Pons (tissue), 1 donor: ENCODE results near the gene COL12A1.

ENCODE experiments used
- DNase-seq: peaks from one replicate; pipeline ENCODE4 v3.0.0-alpha.2; 2016; ENCODE audit warnings: low spot score

The COL12A1 gene

DNA sequence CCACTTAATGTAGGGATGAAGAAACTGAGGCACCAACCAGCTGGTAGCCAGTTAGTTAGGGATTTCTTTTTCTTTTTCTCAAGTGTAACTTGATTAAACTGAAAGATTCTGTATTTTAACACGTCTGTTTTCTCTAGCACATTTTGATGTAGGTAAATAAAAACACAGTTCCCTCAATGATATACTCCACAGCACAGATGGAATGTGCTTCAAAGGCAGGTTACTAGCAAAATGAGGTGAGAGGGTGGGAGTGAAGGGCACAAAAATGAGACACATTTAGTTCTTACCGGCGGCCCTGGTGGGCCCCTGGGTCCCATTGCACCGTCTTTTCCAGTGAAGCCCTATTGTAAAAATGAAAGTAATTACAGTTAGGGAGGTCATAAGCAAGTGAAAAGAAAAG is 108.9 kb downstream of the COL12A1 start:
- DNase-seq: no peak

DNA sequence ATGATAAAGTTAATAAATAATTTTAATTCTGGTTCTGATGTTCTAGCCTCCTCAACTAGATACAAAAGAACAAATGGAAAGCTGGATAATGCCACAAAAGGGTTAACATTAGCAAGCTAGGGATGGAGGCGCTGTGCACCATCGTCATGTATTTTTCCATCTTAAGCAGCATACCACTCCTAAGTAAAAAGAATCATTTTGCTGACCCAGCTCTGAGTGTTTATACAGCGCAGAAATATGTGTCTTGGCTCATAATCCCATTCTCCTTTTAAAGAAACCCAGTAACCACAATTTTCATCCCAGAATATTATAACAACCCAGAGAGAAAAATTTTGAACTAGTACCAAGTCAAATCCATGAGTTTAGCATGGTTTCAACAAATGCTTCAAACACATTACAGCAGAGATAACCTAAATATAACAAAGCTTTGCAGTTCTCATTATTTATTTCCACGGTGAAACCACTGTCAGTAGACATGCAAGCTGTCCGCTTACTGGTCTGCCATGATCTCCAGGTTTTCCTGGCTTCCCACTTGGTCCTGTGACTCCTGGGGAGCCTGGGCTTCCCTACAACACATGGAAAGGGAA is 111.1 kb downstream of the COL12A1 start:
- no peak for DNase-seq

DNA sequence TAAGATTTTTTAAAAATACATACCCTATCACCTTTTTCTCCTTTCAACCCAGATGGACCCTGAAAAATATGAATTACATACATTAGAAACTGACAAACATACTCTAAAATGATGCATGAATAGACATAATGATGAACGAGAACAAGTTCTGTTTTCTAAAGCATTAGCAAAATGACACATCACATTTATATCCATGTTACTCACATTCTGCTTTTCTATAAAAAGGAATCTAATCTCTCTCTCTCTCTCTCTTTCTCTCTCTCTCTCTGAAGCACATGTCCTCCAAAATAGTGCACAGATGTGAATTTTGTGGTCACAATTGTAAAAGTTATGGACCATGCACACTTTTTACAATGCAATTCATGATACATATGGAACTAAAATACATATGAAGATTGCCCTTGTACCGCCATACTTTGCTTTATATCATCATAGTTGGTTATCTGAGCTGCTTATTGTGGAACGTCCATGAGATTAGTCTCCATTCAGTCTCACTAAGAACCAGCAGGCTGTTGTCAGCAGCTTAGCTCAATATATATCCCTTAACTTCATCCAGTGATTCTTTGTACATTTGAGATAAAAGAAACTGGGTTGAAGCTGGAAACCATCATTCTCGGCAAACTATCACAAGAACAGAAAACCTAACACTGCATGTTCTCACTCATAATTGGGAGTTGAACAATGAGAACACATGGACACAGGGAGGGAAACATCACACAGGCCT is 114.2 kb downstream of the COL12A1 start:
- no peak for DNase-seq

DNA sequence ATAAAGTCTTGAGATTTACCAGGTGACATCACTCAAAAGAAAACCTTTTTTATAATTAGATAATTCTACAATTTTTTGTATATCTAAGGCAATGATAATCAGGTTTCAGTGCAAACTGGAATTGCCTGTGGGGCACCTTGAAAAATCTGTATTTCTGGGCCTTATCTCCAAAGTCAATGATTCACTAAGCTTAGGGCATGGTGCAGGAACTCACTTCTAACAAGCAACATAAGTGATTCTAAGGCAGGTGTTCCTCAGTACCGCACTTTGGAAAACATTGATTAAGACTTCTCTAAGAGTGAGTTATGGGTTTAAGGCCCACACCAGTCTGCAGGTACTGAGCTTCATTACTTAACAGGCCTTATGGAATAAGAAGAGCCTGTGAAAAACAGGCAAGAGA is 115.3 kb downstream of the COL12A1 start:
- DNase-seq: no peak

DNA sequence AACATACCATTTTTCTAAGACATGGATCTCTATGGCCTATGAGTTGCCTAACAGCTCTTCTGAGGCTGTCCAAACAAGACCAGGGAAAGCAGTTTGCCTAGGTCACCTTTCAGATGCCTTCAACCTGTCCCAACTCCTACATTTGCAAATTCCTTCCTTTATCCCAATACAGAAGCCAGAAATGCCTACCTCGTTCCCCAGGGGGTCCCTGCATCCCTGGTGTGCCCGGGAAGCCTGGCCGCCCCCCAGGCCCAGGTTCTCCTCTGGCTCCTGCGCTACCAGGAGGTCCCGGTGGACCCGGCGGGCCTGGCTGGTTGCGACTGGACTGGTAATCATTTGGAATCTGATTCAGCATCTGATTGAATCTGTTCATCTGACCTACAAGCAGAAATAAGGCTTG is 115.9 kb downstream of the COL12A1 start:
- DNase-seq: no peak

DNA sequence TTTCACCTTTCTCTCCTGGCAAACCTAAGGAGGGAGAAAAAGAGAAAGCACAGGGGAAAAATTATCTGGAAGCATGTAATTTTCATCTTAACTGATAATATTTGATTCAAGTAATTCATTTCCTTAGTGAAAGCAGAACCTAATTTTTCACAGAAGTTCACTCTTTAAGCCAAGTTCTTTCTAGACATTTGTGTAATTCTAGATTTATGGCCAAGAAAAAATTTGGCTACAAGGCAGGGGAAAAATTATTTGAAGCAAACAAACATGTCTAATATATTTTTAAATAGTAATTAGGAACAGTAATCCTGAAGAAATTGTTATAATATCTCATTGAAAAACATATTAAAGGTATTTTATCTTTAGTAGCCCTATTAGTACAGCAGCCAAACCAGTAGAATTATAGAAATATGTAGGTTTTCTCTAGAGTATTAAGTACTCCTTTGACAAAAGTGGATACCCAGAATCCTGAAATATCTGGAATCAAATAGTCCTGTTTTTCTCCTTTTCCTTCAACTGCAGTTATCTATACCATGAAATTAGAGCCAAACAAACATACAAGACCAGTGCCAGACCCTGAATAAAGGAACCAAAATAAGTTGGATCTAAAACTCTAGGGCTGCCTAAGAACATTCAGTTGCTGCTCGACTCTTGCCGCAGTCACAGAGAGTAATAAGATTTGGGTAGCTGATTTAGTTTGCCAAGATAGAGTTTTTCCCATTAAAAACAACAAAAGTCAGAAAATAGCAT is 116.5 kb downstream of the COL12A1 start:
- no peak for DNase-seq

DNA sequence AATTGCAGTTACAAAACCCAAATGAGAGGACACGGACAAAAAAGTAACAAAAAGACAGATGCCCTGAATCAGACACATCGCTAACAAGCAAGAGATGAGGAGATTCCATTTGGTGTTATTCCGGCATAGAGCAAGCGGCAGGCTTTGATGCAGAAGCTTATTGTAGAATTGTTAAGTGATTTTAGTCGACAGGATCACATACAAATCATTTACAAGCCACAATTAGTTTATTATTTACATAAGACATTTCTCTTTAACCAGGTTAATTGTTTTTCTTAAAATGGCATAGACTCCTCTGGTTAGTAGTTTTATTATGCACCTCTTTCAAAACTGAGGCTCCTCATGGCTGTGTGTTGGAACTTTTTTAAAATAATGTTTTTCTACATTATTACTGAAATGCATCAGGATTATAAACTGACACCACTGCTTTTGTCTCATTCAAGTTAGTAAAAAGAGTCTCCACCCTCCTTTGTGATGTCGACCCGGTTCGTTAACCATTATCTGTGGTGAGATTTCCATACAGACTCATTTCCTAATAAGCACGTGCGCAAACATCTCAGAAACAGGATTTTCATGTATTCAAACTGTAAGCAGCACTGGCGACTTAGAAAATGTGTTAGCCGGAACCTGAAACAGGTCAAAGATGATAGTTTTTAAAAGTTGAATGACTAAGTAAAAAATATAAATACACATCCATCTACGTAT is 119.8 kb downstream of the COL12A1 start:
- no peak for DNase-seq

DNA sequence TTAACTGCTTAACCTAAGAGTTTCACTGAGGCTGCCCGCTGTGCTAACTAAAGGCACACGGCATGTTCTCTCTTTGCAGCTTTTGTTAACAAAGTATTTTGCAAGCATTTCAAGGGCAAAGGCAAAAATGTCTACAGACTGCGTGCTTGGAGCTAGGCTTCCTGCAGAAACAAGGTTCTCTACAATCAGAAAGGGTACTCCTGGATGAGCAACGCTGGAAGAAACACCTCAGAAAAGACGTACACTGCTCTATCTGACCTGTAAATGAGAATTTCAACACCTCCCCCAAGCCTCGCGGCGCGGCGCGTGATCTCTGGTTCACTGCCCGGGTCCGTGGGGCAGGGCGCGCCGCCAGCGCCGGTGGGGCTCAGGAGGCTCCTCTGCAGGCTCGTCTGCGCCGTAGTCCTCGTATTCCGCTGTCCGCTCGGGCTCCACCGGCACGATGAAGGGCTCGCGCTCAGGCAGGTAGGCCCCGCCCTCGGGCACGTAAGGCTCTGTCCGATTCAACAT is 120.9 kb downstream of the COL12A1 start:
- no peak for DNase-seq

DNA sequence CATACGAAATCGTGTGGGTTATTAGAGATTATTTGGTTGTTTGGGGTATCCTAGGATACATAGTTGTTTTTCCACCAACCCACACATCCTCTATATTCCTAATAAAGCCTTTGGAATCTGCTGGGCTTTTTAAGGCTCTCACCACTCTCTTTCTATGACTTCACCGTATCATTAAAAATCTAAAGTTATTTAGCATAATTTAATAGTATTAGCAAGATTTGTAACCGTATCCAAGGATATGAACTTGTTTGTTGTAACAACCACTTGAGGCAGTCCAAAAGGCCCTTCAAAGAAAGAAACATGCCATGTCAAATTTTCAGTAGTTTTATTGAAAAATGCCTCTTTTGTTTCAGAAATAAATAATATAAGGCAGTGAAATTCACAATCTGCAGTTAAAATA is 121.8 kb downstream of the COL12A1 start:
- no peak for DNase-seq

DNA sequence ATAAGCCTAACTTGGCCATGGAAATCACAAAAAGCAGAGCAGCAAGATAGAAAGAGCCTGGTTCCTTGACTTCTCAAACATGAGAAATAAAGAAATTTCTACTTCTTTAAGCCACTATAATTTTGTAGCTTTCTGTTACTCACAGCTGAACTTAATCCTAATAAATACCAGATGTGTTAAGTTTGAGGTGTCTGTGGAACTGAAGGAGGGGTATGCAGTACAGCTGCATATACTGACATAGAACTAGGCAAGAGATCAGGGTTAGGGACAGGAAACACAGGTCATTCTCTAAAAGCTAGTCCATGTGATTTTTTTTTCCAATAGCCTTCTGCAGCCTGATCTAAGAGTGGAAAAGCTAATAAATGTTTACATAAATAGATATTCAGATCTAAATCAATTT is 123.9 kb downstream of the COL12A1 start:
- DNase-seq: no peak

DNA sequence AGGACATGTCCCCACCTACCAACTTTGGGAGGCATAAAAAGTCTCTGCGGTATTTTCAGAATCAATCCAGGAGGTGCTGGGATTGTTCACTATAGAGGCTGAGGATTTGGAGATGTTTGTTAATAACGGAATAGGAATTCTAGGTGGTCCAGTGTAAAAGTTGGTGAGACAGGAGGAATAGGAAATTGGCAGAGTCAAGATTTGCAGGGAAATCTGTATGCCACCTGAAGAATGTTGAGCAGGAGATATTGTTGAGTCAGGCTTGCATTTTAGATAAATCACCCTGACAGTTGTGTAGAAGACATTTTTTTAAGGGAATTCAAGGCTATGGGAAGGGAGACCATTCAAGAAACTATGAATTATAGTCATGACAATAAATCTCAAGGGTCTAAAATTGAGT is 124.8 kb downstream of the COL12A1 start:
- no peak for DNase-seq

DNA sequence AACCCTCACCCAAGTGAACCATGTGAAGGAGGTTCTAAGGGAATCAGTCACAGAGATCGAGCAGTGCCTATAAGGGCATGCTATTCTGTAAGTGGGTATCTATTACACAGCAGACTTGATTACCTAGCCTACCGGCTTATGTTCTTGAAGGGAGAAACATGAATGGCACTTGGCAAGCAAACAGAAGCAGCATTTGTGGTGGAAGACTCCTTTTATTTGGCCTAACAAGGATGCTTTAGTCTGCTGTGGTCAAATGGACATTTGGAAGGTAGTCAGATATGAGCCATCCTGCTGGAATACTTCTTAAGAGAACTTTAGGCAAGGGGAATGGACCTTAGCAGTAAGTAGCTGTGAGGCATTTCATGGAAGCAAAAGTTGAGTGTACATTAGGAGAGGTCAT is 126.3 kb downstream of the COL12A1 start:
- no peak for DNase-seq

DNA sequence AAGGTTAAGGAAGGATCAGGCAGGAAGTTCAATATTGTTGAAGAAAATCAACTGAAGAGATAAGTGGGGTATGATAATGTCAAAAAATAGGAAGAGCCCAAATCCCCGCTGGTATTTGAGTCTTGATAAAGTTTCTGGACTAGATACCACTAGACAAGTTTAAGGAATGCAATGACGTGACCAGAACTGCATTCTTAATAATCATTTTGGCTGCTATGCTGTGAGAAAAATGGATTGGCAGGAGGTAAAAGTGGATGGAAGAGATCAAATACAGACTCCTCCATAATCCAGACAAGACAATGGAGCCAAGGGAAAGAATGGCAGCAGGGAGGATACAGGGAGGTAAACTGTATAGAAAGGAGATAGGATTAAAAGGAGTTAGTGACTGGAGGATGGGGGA is 128.2 kb downstream of the COL12A1 start:
- DNase-seq: no peak

DNA sequence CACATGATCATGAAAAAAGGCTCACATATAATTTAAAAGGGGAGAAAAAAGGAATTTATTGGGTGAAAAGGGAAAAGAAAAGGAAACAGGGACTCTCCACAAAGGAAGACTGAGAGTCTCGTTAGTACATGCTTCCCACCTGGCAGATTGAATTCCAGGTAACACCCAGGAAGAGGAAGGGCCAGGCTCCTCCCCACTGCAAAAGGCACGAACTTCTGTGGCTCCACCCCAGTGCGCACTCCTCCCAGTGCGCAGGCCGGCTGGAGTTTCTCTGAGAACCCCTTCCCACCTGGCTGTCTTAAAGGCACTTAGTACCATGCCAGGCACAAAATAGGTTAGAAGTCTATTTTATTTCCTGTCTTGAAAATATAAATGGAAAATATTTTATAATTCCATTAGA is 129.8 kb downstream of the COL12A1 start:
- no peak for DNase-seq

DNA sequence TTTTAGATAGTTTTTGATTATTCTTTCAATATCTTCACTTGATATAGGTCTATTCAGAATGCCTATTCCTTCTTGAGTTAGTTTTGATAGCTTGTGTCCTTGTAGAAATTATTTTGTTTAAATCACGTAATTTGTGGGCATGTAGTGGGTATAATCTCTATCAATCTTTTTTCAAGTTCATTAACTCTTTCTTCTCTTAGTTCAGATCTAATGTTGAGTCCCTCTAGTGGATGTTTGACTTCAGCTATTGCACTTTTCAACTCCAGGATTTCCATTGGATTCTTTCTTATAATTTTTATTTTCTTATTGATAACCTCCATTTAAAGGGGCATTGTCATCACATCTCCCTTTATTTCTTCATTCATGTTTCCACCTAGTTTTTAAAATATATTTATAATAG is 135.6 kb downstream of the COL12A1 start:
- DNase-seq: no peak

DNA sequence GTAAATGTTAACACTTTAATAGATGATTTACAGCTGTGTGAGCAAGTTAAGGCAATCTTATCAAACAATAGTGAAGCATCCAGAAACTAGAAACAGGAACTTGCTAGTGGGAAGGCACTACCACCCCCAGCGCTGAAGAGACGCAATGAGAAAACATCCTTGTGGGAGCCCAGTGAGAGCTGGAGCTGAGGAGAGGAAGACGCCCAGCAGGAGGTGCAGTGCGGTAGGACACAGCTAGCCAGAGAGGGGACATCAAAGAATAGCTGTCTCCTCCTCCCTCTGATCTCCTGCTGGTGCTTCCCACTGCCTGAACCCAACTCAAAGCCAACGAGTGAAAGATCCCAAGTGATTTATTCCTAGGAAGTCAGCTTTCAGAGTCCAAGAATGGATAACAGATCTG is 140.3 kb downstream of the COL12A1 start:
- DNase-seq: no peak

DNA sequence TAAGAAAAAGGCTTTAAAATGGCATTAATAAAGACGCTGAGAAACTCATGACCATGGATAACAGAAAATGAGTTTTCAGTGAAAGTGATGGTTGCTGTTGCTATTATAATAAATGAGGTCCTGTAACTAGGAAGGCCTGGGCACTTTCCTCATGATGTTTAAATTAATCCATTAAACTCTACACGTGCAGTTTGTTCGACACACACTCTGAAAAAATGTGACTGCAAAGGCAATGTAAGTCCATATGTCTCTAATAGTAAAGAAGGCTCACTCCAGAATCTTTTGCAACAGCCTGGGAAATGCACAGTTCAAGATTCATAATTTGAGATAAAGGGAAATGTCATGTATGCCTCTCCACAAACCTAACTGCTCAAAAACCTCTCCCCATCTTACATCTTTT is 153.4 kb downstream of the COL12A1 start:
- DNase-seq: no peak

DNA sequence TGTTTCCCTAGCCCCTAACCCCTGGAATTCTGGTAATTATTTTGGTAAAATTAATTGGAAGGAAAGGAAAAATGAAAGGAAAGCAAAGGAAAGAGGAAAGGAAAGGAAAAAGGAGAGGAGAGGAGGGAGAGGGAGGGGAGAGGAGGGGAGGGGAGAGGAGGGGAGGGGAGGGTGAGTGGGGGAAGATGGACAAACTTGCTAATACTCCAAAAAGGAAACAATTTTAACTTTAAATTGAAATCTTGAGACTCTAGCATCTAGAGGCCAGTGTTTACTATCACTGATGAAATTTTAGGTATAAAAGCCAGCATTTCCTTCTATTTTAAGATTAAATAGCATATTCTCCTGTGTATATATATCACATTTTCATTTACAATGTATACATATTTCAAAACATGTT is 156.5 kb downstream of the COL12A1 start:
- DNase-seq: no peak

DNA sequence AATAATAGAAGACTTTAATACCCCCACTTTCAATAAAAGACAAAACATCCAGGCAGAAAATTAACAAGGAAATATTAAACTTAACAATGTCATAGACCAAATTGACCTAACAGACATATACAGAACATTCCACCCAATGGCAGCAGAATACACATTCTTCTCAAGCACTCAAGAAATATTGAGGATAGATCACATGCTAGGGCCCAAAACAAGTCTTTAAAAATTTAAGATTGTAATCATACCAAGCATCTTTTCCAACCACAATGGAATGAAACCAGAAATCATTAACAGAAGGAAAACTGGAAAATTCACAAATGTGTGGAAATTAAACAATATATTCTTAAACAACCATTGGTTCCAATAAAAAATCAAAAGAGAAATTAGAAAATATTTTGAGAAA is 161.0 kb downstream of the COL12A1 start:
- DNase-seq: no peak

DNA sequence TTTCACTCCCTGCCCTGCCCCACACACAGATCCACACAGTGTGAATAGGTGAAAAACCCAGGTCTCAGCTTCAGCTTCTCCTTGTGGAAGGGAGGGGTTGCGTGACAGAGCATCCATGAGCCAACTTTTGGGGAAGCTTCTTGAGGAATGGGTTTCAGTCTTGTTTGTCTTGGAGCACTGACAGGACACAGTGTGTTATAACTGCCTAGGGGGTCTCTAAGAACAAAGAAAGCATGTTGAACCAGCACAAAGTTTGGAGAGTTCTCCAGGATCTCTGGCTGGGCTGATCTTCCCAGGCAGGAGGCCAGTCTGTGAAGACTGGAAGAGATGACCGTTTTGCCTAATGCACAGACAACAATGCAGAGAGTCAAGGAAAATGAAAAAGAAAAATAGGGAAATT is 164.5 kb downstream of the COL12A1 start:
- DNase-seq: no peak
